ENCODE results near the gene SPTLC3.

Gene SPTLC3

GRCh38 chr20:13034936-13035335, 26.2 kb downstream of the SPTLC3 start:
- no peak for DNase-seq

- DNase-seq, result no peak
These were observed 26.8 kb downstream of the SPTLC3 start for GRCh38 chr20:13035399-13036152.

GRCh38 chr20:13037727-13038126, 29.0 kb downstream of the SPTLC3 start:
- DNase-seq, result no peak

GRCh38 chr20:13041574-13042457, 33.0 kb downstream of the SPTLC3 start:
- no peak for DNase-seq

- DNase-seq, result no peak
These were observed 33.7 kb downstream of the SPTLC3 start for GRCh38 chr20:13042458-13042794.

- DNase-seq, result no peak
These were observed 37.6 kb downstream of the SPTLC3 start for GRCh38 chr20:13046409-13046808.

GRCh38 chr20:13054011-13054410, 45.2 kb downstream of the SPTLC3 start:
- no peak for DNase-seq

GRCh38 chr20:13058666-13059389, 50.1 kb downstream of the SPTLC3 start:
- DNase-seq, result no peak

- no peak for DNase-seq
These were observed 50.8 kb downstream of the SPTLC3 start for GRCh38 chr20:13059398-13060136.

- no peak for DNase-seq
These were observed 51.6 kb downstream of the SPTLC3 start for GRCh38 chr20:13060327-13060726.

GRCh38 chr20:13061381-13061780, 52.6 kb downstream of the SPTLC3 start:
- DNase-seq, result no peak

- DNase-seq, result no peak
These were observed 54.0 kb downstream of the SPTLC3 start for GRCh38 chr20:13062789-13063188.

GRCh38 chr20:13068336-13068735, 59.6 kb downstream of the SPTLC3 start:
- DNase-seq, result no peak

- DNase-seq, result no peak
These were observed 73.1 kb downstream of the SPTLC3 start for GRCh38 chr20:13081877-13082276.

- no peak for DNase-seq
These were observed 73.6 kb downstream of the SPTLC3 start for GRCh38 chr20:13082378-13082777.

GRCh38 chr20:13085275-13085674, 76.5 kb downstream of the SPTLC3 start:
- DNase-seq, result no peak

- no peak for DNase-seq
These were observed 81.2 kb downstream of the SPTLC3 start for GRCh38 chr20:13089950-13090469.

GRCh38 chr20:13092111-13092510, 83.3 kb downstream of the SPTLC3 start:
- DNase-seq, result no peak

- no peak for DNase-seq
These were observed 86.2 kb downstream of the SPTLC3 start for GRCh38 chr20:13094976-13095375.

- no peak for DNase-seq
These were observed 90.1 kb downstream of the SPTLC3 start for GRCh38 chr20:13098720-13099355.

GRCh38 chr20:13099676-13100075, 90.9 kb downstream of the SPTLC3 start:
- no peak for DNase-seq

- no peak for DNase-seq
These were observed 92.5 kb downstream of the SPTLC3 start for GRCh38 chr20:13101276-13101675.

All from stimulated activated CD4-positive, alpha-beta T cell treated with anti-CD3 and anti-CD28 coated beads, Interleukin-1b, Interleukin-23, amount 100 ng/mL, for 48 hours (primary cell).